Measurements from ENCODE around the gene LINS1.

The LINS1 gene

DNA sequence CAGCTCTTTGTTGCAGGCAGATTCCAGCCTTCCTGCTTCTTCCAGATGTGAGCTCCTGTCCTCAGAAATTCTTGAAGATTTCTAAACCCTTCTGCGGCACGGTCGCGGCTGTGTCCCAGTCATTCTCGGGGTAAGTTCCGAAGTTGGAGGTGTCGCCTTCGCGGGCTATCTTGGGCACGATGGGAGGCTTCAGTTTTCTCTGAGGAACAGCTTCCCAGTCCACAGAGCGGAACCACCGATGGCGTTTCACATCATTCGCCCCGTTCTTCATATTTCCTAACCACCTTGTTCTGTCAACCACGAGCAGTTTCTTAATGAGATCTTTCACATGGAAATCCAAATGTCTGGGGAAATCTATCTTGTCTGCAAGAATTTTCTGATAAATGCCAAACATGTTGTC is 48.5 kb downstream of the LINS1 start:
- DNase-seq (ENCODE audit: low read depth in 2 of 2), result no peak

DNA sequence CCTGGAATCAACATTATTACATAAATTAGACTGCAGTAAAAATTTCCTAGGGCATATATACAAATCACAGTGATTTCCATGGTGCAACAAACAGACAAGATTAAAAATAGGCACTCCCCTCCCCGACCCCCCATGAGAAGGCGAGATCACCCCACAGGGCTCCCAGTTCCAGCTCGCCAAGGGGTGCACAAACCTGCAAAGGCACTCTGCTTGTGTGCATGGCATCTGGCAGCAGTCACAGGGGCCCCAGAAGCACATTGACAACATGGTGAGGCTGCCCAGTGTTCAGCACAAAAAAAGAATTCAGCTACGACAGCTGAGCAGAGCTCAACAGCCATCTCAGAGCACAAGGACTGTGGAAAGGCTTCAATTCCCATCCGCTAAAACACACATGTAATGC is 54.0 kb downstream of the LINS1 start:
- no peak for DNase-seq (ENCODE audit: low read depth in 2 of 2)

DNA sequence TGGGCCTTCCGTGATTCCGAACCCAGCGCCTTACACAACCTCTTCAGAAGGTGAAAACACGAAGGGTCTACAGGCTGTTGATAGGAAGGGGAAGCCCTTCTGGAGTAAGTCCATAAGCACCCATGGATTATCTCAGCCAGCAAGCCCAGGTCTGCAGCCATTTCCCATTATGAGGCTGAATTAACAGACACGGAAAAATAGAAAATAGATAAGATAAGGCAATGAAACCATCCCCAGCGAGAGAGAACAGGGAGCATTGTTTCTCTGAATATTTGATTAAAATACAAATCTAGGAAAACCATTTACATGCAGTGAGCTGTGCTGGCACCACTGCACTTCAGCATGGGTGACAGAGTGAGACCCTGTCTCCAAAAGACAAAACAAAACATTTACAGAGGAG is 57.0 kb downstream of the LINS1 start:
- DNase-seq (ENCODE audit: low read depth in 2 of 2), result no peak

DNA sequence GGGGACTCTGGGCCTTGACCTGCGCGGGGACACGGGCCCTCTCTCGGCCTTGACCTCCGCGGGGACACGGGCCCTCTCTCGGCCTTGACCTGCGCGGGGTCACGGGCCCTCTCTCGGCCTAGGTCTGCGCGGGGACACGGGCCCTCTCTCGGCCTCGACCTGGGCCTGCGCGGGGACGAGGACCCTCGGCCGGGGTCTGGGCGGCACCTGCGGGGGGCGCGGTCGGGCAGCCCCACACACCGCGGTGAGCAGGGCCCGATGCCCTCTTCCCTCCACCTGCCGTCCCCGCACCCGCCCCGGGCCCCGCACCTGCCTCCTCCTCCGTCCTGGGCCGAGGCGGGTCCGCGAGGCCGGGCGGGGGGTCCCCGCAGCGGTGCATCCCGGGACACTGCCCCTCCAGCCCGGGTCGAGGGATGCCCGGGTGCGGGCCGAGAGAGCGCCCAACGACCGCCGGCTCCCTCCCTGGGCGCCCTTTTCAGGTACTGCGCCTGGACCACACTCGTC is 57.6 kb downstream of the LINS1 start:
- no peak for DNase-seq (ENCODE audit: low read depth in 2 of 2)

DNA sequence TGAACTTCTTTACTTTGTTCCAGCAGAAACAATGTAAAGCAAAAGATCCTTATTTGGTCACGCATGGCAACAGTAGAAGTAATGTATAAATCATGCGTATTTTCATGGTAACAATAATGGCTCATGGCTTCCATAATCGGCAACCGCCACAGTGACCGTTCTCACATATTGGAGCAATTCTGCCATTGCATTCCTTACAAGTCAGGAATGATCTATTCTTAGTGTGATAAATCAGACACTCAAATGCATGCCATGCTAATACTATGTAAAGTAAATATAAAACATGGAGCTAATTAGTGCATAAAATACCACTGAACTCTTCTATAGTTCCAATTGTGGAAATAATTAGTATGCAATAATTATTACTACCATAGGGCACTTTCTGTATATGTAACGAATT is 59.7 kb downstream of the LINS1 start:
- DNase-seq (ENCODE audit: low read depth in 2 of 2), result no peak

DNA sequence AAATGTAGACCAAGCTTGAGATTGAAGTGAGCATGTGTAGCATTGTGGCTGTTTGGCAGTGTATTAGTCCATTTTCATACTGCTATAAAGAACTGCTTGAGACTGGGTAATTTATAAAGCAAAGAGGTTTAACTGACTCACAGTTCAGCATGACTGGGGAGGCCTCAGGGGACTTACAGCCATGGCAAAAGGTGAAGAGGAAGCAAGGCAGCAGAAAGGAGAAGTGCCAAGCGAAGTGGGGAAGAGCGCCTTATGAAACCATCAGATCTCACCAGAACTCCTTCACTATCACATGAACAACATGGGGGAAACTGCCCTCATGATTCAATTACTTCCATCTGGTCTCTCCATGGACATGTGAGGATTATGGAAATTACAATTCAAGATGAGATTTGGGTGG is 64.7 kb downstream of the LINS1 start:
- no peak for DNase-seq (ENCODE audit: low read depth in 2 of 2)

DNA sequence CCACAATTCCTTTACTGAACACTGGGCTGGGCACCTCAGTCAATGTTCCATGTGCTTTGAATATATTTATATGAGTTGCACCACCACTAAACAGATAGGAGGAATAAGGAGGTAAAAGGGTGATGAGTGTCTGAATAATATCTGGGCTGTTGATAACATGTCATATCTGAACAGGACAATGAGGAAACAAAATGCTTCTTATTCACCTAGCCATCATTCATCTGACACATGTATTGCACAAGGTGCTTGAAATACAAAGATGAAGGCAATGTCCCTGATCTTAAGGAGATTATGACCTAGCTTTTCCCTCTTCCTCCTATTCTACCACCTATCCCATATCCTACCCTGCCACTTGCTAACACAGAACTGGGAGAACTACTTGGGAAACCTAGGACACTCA is 65.3 kb downstream of the LINS1 start:
- no peak for DNase-seq (ENCODE audit: low read depth in 2 of 2)

DNA sequence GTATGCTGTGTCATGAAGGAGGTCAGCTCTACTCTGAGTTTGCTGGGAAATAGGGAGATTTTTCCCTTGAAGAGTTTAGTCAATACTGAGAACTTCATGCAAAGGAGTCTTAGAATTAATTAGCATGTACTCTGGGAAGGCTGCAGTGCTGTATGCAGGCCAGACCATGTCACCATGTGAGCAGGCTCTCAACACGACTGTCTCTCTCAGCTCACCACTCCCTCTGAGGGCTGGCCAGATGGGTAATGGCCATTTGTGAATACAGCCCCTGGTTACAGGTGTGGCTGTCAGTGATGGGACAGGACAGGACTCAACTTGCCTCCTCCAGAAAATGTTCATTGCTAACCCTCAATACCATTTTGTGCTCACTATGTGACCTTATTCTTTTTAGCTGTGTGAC is 68.1 kb downstream of the LINS1 start:
- no peak for DNase-seq (ENCODE audit: low read depth in 2 of 2)

DNA sequence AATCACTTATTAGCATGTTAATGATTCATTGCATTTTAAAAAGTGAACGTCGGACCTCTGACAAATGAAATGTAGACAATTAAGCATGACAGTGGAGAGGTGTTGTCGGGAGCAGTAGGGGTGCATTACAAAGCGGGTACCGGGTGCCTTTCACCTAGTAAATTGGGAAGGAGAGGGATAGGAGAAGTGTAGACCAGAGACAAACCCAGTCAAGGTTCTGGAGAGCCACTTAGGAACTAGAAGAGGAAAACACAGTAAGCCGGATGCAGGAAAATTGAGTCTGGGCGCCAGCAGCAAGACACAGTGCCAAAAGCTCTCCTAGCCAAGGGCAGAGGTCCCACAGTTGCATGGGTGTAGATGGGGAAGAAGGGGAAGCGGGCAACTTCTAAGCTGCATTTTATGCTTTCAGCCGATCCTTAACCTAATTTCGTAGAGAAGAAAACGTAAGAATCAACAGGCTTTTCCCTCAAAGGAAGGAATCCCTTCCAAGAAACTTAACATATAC is 70.1 kb downstream of the LINS1 start:
- no peak for DNase-seq (ENCODE audit: low read depth in 2 of 2)

DNA sequence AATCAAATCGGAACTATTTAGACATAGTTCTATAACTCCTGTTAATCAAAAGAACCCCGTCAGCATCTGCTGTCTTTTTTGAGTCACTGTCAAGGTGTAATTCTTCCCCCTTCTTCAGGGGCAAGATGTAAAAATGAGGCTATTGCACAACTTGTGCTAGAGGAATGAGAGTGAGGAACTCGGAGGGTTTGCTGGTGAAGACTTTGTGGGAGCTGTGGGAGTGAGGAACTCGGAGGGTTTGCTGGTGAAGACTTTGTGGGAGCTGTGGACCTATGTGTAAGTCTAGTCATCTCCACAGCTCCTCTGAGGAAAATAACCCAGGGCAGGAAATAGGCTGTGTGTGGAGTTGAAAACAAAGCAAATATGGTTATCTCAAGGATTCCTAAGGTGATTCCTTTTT is 70.8 kb downstream of the LINS1 start:
- DNase-seq (ENCODE audit: low read depth in 2 of 2), result no peak

DNA sequence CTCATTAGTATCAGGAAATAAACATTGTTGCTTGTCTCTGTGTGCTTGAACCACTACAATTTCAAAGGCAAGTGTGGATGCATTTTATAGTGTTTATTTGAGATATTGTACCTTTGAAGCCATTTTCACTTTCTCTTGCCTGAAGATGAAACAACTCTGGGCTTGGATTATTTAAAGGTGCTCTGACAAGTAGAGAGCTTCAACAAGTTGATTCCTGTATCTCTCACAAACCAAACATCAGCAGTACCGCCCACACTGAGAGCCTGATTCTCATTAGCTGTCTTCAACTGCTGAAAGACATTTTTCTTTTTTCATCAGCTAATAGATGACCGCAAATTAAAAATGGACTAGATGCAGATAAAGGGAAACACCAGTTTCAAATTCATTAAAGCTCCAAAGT is 72.4 kb downstream of the LINS1 start:
- DNase-seq (ENCODE audit: low read depth in 2 of 2), result no peak

DNA sequence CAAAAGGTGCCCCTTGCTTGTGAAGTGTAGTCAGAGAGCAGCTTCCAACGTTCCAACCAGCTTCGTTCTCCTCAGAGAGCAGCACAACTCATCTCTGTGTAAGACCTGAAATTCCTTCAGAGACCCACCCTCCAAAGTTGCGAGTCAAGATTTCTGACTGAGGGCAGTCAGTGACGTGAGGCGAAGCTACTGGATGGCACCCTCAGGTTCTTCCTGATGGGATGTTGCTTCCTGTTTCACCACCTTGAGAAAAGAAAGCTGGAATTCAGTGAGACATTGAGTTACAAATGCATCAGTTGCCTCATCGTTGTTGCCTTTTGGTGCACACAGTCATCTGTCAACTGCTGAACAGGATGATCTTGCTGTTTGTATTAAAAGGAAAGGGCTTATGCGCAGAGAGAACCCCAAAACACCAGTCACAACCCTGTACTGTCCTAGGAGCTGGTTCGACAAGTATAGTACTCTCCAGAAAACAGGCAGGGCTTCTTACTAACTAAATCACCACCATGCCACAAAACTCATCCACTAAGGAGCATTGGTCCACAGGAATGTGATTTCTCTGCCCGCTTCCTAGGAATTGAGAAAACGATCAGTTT is 73.1 kb downstream of the LINS1 start, which contains the start of gene CERS3:
TSS of gene CERS3 (minus strand) at position 118 of the 596 bp plus-strand sequence. CDS start 27,101 bp downstream, outside the sequence.
- no peak for DNase-seq (ENCODE audit: low read depth in 2 of 2)

DNA sequence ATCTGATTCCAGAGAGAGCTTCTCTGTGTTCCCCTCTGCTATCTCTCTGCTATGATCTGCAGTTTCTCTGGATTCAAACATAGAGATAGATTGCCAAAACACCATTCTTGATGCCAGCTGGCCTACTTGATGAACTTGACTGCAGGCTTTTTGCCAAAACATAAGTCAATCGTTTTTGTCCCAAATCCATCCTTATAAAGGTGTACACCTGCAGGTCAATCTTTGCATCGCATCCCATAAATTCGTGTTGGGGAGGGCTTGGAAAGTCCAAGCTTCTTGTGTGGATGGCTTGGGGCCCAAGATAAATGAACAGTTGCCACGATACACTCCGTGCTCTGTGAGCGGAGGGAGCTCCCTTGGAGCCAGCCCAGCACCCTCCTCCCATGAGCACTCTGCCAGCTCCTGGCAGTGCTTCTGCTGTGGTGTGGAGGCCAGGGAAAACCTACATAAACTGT is 75.9 kb downstream of the LINS1 start:
- no peak for DNase-seq (ENCODE audit: low read depth in 2 of 2)

DNA sequence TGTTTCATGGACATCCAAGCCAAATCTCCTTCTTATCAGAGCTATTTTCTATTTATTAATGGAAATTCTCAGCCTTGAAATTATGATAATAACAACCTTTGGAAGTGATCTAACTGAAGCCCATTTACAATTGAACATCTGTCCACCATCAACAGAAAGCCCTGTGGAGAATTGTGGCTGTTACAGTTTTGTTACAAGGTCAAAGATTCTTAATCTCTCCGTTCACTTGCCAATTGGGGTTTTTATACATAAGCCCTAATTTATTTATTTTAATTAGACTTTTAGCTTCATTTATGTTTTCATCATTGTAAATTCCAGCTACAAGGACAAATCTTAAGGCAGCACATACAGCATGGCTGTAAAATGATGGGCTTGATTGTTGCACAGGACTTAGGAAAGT is 76.5 kb downstream of the LINS1 start:
- no peak for DNase-seq (ENCODE audit: low read depth in 2 of 2)

DNA sequence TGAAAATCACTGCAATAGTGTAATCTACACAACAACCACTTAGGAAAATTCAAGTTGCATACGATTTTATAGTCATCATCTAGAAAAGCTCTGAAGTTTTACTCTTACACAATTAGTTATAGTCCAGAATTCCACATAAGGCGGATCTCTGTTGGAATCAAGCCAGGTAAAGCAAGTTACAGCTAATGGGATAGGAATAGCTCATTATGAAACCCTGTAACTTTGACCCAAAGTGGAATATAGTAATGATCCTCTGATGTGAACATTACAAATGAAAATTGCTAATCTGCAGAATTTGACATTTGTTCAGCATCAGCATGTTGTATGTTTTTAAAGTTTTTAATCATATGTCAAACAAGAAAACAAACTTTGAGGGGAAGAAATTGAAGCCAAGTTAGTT is 77.7 kb downstream of the LINS1 start:
- DNase-seq (ENCODE audit: low read depth in 2 of 2), result no peak

DNA sequence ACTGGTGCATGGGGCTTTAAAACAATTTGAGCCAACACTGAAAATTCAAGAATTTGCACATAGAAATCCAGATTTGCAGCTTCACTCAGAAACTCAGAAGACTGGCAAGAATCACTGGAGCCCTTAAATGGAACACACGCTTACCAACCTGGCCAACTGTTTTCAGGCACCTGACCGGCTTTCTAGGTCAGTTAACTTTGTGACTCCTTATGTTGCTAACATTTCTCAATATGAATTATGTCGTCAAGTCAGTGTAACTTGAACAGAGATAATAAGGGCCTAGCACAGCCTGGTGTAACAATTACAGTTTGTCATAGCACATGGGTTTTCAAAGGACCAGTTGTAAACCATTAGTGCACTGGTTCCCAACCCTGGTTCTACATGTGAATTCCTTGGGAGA is 80.1 kb downstream of the LINS1 start:
- no peak for DNase-seq (ENCODE audit: low read depth in 2 of 2)

DNA sequence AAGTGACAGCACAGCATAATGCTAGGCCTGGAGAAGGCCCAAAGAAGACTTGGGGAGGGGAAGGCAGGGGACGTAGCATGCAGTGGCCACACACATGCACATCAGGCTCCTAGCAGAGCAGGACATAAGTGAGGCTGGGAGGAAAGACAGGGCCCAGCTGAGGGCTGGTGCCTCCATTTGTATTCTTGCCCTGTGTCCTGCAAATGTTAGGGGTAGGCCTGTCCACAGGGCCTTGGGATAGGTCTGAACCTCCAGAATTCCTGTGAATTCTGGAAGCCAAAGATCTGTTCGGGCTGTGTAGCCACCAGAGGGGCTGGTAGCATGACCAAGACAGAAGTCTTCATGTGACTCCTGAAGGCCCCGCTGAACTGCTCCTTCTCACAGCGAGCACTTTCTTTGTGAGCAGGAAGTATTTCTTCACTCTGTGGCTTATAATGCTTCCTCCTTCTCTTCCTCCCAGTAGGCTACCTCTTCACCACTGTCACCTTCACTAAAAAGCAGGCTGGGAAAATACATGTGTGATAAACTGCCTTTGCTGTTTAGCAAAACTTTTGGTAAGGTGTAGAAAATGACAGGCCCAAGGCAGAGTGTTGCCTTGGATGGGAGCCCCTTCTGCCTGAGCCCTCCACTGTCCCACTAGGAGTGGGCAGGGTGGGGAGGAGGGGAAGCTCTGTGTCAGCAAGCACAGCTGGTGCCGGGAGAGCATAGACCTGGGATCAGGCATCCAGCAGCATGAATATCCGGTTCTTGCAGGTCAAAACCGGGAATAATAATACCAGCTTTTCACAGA is 81.7 kb downstream of the LINS1 start:
- DNase-seq (ENCODE audit: low read depth in 2 of 2), result no peak

DNA sequence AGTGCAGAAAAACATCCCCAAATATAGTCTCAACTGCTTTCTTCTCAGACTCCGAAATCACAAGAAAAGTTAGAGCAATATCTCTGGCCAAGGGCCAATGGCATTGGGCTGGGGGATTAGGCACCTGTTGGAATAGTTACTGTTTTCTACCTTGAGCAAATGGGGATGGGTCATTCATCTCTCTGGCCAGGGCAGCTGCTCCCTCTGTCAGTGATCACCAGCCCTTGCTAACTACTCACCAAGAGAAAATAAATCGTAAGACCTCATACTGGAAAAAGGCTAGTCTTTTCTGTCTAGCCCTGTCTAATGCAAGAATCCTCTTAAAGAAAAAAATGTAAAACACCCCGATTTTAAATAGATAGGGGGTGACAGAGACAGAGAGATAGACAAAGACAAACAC is 84.1 kb downstream of the LINS1 start:
- no peak for DNase-seq (ENCODE audit: low read depth in 2 of 2)

All from stimulated activated CD8-positive, alpha-beta memory T cell treated with anti-CD3 and anti-CD28 coated beads, Interleukin-2, amount 100 ng/mL, for 48 hours (primary cell).